ENCODE measurements around the gene C1S.

Gene C1S

DNA sequence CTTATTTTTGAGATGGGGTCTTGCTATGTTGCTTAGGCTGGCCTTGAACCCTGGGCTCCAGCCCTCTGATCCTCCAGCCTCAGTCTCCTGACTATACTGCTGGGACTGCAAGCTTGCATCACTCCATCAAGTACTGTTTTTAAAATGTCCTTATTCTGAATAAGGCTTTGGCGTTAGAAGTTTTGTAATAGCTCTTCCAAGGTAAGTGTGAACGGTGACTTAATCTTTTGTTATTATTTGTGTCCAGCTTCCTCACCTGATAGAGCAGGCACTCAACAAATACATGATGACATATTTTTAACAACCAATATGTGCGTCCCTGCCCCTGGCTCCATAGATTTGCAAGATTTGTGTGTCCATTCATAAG is 47.1 kb downstream of the C1S start:
- DNase-seq = no peak

DNA sequence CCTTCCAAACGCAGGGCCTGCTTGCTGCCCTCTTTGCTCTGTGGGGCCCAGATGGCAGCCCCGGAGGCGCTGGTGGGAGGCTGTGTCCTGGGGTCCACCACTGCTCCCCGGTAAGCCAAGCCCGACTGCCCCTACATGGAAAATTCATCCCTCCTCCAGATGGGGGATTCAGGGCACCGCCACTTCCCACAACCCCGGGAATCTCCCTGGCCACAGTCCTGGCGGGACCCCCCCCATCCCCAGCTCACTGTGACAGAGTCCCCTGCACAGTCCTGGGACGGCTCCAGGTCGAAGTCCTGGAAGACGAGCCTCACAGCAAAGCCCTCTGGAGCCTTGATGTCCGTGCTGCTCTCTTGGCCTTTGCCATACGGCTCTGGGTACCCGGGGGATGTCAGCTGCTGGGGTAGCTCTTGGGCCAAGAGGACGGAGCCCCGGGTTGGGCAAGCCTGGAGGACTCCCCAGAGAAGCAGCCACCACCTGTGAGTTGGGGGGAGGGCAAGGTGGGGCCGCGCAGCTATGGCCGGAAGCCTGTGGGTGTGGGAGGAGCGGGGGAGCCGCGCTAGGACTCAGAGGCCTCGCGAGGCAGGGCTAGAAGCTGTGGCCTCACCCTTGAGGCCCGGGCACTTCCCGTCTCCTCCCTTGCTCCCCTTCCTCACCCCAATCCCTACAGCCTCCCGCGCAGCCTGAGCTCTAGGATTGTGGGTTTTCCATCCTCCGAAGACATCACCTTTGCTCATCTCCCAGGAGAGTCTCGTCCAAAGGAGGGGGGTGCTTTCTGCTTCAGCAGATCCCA is 47.7 kb downstream of the C1S start:
- DNase-seq = peak; percentile 85

DNA sequence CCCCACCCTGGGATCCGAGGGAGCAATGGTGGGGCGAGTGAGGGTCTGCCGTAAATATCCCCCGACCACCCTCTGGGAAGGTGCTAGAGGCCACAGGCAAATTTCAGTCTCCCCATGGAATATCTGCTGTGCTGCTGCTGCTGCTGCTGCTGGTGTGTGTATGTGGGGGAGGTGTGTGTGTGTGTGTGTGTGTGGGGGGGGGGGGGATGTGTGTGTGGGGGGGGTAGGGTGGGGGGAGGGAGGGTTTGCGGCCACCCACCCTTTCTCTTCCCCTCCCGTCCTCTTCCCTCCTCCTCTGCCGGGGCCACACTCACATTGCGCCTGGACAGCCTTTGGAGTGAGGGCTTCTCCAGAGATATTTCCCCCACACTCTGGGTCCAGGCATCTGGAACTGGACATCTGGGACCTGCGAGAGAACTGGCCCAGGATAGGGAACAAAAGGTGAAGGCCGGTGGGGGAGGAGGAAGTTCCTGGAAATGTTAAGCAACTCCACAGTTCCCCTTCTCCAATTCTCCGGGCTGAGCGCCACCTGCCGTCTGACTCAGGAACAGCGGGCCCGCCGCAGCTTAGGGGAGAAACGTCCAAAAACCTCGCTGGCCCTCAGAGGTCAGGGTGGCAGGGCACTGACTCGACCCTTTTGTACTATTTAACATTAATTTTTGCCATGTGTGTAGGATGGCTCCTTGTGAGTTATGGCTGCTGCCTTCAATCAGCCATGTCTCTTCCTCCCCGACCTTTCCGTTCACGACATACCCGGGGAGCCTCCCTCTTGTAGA is 48.5 kb downstream of the C1S start, which contains the start of gene C1RL:
Gene C1RL (minus strand): TSS at position 419 of the 776 bp plus-strand sequence. CDS start 34 bp downstream, at position 385.
- DNase-seq = peak; percentile 82

DNA sequence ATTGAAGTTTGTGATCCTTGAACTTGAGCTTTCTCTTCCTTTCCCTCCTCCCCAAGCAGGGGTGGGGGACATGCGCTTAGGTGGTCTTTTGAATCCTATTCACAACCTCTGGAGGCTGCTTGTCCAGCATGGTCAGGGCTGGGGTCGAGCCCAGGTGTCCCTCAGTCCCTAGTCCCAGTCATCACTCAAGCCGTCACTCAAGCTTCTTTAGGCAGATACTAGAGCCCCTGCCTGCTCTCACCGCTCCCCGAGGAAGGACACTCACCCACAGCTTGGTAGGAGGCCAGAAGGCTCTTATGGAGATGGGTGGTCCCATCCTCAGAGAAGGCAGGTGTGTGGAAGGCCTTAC is 49.0 kb downstream of the C1S start:
- no peak for DNase-seq

GRCh38 chr12:7110661-7111060 is 50.1 kb downstream of the C1S start:
- no peak for DNase-seq

GRCh38 chr12:7112041-7112440 is 51.5 kb downstream of the C1S start:
- no peak for DNase-seq

GRCh38 chr12:7113389-7113871 is 52.9 kb downstream of the C1S start:
- peak; percentile 54 for DNase-seq

DNA sequence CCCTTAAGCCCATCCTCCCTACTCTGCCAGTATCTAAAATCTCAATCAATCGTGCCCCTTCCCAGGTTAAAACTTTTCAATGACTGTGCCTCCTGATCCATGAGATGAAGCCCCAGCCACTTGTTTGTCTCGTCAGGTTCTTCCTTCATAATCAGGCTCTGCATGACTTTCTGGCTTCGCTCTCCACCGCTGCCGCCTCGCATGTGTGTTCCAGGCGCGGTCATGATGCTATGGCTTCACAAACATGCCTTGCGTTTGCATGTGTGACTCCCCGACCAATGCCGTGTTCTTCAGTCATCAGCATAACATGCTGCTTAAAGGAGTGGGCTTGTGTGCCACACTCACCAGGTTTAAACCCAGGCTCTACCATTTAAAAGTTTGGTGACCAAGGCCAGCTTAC is 53.5 kb downstream of the C1S start:
- DNase-seq = no peak

DNA sequence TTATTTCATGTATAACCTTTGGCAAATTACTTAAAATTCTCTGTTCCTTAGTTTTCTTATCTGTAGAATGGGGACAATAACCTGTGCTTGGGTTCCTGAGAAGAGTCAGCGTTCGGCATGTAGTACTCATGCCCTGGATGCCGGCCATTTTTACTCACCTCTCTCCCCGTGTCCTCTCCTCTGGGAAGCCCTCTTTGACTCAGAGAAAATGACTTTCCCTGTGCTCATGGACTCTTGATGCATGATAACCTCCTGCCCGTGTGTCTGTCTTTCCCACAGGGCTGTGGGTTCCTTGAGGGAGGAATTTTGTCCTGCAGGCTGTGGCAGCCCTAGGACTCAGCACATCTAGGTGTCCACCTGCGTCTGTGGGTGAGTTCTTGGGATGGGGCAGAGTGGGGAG is 54.3 kb downstream of the C1S start:
- no peak for DNase-seq

GRCh38 chr12:7116196-7116595 is 55.7 kb downstream of the C1S start:
- no peak for DNase-seq

GRCh38 chr12:7116916-7117315 is 56.4 kb downstream of the C1S start:
- no peak for DNase-seq

DNA sequence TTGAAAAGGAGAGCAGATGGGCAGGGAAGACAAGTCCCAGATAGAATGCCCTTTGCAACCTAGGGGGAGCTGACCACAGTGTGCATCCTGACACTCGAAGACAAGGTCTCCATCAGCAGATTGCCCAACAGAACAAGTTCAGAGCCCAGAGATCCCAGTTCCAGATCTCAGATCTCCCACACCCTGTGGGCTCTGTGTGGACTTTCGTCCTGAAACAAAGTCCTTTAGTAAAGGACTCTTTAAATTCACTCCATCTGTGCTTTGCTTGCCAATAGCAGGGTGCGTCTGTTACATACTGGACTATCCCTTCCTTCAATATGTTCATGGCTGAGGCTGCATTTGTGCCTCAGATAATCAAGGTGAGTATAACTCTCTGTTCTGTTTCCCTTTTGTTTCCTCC is 57.2 kb downstream of the C1S start:
- no peak for DNase-seq

DNA sequence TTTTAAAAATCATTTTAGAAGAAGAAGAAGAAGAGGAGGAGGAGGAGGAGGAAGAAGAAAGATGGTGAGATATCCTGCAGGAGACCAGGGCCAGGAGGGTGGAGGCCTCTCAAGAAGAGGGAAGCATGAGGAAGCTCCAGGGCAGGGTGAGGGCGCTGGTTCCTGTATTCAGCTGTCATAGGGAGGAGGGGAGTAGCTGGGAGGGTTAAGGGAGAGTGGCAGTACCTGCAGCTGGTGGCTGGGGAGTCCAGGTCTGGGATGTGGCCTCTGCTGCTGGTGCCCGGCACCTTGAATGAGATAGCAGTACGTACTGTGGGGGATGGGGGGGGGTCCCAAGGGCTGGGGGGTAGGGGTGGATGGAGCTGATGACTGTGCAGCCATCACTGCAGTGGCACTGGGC is 58.4 kb downstream of the C1S start:
- no peak for DNase-seq

DNA sequence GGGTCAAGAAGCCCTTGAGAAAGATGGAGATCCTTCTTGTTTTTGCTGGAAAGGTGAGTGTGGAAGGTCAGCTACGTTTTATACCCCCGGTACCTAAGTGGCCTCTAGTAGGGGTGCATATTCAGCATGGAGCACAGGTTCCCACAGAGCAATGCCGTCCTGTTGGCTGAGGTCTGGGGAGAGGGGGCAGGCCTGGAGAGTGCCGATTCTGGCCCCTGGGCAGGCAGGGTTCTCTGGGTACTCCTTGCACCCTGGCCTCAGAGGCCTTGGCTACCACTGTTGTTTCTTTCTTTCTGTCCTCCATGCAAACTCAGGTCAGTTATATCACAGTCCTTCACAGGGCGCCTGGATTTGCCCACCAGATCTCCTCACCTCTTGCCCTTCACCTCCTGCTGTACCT is 59.6 kb downstream of the C1S start:
- DNase-seq = no peak

Measured in EL (cell line).